ENCODE results near the gene ABHD14A.

The ABHD14A gene

DNA sequence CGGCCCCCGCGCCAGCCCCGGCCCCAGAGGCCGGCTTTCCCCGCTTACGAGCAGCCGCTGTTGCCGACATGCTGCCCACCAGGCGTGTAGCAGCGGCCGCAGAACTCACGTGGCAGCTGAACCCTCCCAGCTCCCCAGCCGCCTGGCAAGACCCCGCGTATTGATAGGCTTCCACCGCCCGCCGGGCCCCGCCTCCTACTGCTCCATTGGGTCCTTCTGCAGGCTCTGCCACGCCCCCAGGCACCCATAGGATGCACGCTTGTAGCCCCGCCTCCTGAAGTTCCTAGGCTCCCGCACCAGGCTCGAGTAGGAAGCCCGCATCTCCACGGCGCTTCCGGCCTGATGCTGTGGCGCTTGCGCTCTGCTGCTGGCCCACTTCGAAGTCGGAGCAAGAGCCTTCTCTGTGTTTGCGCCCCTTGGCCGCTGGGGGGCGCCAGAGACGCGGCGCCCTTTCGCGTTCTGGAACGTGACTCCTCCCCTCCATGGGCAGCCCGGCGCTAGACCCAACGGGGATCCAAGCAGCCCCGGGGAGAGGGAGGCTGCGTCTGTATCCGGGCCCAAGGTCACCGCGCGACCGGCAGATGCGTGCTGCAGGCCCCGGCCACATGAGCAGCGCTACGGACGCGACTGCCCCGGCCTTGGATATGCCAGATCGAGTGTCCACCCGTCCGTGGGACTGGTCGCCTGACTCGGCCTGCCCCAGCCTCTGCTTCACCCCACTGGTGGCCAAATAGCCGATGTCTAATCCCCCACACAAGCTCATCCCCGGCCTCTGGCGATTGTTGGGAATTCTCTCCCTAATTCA is 32.9 kb upstream of the ABHD14A start, which contains the start of the genes PARP3 and RRP9:
PARP3 (plus strand) TSS at position 566 of the 805 bp plus-strand sequence. CDS start 993 bp downstream, outside the sequence.
RRP9 (minus strand) TSS at position 107 of the 805 bp plus-strand sequence; CDS start at position 70, 37 bp downstream.
- DNase-seq, result peak; percentile 96 to 99

DNA sequence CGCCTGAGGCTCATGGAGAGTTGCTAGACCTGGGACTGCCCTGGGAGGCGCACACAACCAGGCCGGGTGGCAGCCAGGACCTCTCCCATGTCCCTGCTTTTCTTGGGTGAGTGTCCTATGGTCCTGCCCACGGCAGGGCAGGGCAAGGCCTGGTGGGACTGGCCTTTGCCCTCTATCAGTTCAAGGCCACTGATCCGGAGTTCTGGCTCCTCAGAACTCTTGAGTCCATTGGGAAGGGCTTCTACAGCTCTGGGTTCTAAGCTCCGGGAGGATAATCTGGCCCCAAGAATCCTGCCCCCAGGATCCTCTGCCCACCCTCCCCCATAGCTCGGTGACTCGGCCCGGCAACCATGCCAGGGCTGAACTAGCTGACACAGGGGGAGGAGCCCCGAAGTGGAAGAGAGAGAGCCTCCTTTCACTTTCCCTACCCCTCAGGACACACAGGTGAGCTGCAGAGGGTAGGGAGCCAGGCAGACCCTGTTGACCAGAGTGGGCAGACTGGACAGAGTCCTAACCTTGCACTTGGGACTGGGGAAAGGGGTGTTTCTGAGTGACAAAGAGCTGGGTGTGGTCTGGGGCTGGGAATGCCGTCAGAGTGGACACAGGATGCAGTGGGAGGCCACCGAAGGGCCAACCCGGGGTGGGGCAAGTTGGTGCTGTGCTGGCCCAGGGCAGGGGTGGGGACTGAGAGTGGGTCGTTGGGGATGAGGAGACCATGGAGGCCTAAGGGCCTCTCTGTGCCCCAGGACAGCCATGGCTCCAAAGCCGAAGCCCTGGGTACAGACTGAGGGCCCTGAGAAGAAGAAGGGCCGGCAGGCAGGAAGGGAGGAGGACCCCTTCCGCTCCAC is 32.0 kb upstream of the ABHD14A start:
- DNase-seq, result no peak

DNA sequence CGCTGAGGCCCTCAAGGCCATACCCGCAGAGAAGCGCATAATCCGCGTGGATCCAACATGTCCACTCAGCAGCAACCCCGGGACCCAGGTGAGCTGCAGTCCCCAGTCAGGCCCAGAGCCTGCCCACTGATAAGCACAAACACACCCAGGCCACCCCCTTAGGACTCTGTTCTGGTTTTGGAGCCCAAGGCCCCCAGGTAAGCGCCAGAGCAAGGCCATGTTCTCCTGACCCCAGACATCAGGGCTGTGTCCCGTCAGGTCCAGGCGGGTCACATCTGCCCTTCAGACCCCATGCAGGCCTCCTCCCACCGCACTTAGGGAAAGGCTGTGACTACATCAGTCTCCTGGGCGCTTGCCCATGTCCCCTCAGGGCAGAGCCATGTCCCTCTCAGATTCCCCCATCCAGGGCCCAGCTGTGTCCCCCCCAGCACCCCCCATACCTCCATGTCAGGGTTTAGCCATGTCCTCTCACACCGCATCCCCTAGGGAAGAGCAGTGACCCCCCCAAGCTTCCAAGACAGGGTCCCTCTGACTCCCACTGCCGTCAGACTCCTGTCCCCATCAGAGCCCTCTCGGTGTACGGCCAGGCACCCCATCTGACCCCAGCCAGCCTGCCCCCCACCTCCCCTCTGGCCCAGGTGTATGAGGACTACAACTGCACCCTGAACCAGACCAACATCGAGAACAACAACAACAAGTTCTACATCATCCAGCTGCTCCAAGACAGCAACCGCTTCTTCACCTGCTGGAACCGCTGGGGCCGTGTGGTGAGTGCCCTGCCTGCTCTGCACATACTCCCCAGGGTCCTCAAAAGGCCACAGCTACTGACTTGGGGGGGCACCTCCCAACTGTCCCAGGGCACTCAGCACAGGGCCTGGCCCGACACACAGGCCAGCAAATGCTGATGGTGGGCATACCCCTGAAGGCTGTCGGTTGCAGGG is 31.1 kb upstream of the ABHD14A start:
- no peak for DNase-seq

DNA sequence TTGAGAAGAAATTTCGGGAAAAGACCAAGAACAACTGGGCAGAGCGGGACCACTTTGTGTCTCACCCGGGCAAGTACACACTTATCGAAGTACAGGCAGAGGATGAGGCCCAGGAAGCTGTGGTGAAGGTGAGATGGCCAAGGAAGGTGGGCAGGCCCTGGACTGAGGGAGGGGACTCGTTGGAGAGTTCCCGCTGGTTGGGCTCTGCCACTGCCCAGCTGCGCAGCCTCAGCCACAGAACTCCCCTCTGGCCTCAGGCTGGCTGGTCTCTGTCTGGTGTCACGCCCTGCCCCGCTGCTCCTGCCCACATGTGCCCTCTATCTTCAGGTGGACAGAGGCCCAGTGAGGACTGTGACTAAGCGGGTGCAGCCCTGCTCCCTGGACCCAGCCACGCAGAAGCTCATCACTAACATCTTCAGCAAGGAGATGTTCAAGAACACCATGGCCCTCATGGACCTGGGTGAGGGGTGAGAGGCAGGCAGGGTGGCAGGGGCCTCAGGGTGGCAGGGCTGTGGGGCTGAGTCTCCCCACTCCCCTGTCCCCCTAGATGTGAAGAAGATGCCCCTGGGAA is 30.3 kb upstream of the ABHD14A start:
- no peak for DNase-seq

DNA sequence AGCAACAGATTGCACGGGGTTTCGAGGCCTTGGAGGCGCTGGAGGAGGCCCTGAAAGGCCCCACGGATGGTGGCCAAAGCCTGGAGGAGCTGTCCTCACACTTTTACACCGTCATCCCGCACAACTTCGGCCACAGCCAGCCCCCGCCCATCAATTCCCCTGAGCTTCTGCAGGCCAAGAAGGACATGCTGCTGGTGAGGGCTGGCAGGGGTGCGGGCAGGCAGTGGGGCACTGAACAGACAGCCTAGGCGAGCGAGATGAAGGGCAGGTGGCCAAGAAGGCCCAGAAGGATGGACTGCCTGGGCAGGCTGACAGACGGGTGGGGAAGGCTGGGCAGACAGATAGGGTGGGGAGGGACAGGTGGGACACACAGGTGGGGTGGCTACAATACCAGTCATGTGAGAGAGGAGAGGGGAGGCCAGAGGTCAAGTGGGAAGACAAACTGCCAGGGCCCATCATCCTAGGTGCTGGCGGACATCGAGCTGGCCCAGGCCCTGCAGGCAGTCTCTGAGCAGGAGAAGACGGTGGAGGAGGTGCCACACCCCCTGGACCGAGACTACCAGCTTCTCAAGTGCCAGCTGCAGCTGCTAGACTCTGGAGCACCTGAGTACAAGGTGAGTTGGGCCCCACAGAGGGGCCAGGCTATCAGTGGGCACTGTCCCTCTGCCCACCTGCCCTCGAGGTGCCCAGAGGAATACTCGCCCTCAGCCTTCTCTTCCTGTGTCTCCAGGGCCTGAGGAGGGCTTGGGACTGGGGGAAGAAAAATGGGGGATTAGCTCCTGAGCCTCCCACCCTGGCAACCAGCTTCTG is 29.6 kb upstream of the ABHD14A start:
- no peak for DNase-seq

DNA sequence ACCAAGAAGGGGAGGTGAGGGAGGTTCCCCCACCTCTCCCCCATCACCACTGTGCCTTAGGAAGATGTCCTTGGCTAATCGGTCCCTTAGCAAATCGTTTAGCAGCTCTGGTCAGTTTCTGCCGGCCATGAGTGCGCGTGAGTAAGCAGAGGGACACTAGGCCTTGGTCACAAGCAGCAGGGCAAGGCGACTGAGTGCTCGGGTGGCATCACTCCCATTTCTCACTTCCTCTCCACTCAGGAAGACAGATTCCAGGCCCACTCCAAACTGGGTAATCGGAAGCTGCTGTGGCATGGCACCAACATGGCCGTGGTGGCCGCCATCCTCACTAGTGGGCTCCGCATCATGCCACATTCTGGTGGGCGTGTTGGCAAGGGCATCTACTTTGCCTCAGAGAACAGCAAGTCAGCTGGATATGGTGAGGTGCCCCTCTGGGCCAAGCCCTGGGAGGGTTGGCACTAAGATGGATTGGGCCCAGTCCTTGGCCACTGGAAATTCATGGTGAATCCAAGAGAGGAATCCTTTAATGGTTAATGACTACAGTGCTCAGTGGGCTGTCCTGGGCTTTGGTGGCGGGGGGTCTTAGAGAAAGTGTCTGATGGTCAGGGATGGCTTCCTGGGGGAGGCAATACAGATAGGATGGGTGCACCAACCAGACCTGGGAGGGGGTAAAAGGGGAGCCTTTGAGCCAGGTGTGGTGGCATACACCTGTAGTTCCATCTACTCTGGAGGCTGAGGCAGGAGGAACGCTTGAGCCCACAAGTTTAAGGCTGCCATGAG is 28.7 kb upstream of the ABHD14A start:
- DNase-seq, result no peak

DNA sequence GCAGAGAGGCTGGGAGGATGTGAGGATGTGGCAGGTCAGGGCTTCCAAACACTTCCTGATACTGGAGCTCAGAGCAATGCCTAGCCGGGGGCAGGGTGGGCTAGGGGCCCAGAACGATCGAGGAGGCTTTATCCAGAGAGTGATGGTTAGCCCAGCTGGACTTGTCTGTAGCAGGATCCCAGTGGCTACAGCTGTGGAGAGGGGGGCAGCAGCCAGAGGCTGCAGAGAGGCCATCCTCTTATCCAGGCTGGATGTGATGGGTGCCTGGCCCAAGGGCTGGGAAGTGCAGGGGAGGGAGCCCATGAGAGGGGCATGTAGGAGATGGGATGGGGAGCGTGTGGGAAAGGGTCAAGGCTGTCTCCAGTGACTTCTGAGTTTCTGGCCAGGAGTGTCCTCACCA is 28.1 kb upstream of the ABHD14A start:
- no peak for DNase-seq

DNA sequence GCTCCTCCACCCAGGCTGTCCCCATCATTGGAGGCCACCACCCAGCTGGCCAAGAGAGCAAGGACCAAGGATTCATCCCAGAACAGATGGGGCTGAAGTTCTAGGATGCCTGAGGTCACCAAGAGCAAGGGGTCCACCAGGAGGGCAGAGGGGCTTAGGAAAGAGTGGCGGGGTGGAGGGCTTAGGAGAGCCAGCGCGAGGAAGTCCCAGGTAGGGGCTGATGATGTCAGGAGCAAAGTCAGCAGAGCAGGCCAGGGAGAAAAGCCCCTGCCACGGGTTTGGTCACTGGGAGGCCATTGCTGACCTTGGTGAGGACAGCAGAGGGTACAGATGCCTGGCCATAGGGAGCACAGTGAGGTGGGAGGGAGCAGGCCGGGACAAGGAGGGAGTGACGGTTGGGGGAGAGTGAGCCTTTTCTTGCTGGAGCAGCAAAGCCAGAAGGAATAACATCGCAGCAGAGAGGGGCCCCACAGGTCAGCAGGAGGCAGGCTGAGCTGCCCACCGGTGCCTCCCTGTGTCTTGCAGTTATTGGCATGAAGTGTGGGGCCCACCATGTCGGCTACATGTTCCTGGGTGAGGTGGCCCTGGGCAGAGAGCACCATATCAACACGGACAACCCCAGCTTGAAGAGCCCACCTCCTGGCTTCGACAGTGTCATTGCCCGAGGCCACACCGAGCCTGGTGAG is 27.5 kb upstream of the ABHD14A start:
- DNase-seq, result no peak

DNA sequence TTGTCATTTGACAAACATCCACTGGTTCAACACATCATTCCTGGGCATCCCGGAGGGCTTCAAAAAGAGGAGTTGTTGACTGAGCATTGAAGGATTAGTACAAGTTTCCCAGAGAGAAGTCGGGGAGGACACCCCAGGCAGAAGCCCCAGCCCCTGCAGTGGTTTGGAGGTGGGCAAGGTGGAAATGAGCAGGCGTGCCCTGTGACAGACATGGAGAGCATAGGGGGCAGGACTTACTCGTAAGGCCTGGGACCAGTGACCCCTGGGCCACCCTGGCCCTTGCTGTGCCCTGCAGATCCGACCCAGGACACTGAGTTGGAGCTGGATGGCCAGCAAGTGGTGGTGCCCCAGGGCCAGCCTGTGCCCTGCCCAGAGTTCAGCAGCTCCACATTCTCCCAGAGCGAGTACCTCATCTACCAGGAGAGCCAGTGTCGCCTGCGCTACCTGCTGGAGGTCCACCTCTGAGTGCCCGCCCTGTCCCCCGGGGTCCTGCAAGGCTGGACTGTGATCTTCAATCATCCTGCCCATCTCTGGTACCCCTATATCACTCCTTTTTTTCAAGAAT is 26.8 kb upstream of the ABHD14A start:
- DNase-seq, result no peak

DNA sequence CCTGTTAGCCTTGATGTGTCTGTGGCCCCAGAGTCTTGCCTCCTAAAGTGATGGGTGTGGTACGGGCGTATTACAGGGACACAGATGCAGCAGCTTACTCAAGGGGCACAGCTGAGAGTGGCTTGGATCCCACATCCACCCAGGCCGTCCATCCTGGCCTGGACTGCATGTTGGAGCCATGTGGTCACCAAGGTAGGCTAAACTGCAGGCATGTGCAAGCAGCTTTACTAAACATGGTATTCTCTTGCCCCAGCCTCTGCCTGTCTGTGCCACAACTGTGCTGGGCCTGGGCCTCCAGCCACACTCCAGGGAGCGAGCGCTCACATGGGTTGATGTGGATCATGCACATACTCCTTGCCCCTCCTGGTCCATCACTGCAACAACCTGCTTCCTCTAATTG is 25.7 kb upstream of the ABHD14A start:
- DNase-seq, result no peak

DNA sequence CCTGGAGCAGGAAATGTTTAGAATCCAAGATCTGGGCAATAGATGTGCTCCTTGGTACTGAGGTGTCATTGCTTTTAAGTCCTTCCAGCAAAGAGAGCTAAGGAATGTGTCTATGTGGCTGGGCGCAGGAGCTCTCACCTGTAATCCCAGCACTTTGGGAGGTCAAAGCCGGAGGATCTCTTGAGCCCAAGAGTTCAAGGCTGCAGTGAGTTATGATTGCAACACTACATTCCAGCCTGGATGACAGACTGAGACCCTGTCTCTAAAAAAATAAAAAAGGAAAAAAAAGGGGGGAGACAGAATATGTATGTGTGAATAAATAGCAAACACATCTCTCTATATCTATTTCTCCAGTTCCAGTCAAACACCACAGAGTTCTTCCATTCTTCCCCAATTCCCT is 24.0 kb upstream of the ABHD14A start:
- no peak for DNase-seq

DNA sequence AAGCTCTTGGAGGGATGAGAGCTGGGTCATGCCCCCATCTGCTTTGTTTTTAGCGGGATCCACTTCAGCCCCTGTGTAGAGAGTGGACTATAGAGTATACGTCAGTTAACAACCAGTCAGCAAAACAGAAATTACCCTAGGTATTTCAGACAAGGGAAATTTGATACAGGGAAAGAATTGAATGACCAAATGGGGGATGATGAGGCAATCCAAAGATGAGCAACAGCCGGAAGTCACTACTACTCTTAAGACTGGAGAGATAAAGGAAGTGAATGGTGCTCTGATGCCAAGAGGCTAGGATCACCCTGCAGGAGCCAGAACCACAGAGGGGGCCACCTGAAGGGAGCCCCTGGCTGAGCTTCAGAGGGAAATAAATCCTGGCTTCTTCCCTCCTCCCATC is 21.4 kb upstream of the ABHD14A start:
- DNase-seq, result no peak

DNA sequence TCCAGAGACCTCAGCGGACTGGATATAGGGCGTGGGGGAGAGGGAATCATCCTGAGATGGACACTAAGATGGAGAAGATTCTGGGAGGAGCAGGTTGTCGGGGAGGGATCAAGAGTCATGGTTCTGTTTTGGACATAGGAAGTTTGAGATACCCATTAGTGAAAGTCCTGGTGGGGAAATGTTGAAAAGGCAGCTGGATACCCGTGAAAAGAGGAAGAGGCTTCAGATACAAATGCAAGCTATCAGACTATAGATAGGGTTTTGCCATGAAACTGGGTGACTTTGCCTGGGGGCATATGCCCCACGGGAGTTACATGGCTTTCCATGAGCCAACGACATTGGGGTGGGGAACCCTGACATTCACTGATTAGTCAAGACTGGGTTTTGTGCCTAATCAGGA is 20.8 kb upstream of the ABHD14A start:
- no peak for DNase-seq

DNA sequence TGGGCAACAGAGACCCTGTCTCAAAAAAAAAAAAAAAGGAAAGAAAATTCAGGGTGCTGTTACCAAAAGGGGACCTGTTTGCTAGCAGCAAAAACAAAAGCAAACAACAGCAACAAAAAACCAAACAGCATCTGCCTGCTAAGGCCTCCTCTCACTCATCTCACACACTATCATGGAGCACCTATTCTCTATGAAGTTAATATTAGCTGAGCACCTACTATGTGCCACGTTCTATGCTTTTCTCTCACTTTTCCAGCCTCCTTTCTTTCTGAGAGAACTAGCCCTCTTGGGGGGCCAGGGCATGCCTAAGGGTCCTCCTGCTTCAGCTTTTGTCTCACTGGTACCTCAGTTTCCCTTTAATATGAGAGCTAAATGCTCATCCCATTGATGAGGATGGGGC is 20.2 kb upstream of the ABHD14A start:
- DNase-seq, result no peak

DNA sequence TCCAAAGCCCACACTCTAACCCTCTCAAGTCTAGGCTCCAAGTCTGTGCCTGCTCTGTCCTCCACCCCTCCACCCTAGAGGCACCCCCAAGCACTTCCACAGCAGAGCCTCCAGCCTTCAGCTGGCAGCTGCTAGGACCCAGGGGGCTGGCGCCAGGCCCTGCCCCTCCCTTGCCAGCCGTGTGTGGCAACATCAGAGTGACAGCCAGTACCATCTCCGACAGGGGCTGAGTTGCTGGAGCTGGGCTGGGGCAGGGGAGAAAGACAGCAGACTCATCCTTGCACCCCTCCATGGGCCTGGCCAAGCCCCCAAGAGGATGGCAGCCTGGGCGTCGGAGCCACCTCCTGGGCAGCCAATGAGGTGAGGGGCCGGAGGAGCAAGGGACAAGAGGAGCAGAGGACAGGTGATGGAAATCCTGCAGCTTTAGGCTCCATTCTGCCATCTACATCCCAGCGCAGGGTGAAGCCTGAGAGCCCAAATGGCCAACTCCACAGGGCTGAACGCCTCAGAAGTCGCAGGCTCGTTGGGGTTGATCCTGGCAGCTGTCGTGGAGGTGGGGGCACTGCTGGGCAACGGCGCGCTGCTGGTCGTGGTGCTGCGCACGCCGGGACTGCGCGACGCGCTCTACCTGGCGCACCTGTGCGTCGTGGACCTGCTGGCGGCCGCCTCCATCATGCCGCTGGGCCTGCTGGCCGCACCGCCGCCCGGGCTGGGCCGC is 19.5 kb upstream of the ABHD14A start, which contains the start of gene GPR62:
GPR62 (plus strand) TSS at position 207 of the 718 bp plus-strand sequence; CDS start at position 479, 272 bp downstream.
- DNase-seq, result no peak

DNA sequence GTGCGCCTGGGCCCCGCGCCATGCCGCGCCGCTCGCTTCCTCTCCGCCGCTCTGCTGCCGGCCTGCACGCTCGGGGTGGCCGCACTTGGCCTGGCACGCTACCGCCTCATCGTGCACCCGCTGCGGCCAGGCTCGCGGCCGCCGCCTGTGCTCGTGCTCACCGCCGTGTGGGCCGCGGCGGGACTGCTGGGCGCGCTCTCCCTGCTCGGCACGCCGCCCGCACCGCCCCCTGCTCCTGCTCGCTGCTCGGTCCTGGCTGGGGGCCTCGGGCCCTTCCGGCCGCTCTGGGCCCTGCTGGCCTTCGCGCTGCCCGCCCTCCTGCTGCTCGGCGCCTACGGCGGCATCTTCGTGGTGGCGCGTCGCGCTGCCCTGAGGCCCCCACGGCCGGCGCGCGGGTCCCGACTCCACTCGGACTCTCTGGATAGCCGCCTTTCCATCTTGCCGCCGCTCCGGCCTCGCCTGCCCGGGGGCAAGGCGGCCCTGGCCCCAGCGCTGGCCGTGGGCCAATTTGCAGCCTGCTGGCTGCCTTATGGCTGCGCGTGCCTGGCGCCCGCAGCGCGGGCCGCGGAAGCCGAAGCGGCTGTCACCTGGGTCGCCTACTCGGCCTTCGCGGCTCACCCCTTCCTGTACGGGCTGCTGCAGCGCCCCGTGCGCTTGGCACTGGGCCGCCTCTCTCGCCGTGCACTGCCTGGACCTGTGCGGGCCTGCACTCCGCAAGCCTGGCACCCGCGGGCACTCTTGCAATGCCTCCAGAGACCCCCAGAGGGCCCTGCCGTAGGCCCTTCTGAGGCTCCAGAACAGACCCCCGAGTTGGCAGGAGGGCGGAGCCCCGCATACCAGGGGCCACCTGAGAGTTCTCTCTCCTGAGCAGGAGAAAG is 18.7 kb upstream of the ABHD14A start:
- DNase-seq, result no peak

DNA sequence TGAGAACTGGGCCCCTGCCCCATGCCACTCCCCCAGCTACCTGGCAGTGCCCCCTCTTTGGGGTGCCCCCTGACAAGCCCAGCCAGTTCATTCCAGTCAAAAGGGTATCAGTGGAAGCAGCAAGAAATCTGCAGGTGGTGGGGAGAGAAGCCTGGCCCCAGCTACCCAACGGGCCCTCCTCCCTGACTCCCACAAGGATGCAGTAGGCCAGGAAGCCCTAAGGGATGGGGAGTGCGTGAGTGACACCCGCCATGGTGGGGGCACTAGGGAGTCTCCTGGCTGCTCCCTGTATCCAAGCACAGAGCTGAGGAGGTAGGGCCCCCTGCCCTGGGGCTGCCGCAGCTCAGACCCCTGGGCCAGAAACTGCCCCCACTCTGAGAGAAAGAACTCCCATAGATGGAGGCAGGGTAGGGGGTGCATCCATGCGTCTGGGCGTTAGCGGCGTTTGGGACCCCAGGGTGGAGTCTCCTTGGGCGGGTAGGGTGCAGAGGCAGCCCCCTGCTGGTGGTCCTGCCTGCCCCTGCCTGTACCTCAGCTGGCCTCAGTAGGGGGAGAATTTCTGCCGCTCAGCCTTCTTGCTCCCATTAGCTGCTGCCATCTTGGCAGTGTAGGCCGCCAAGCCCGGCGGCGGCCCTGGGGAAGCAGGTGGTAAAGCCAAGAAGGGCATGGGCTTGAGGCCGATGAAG is 17.2 kb upstream of the ABHD14A start:
- DNase-seq, result no peak

Data from NCI-H187 (cell line).